Measurements from ENCODE around the gene SMS.

Gene SMS

GRCh38 chrX:21985332-21985777, 44.8 kb downstream of the SMS start:
- H3K27ac ChIP-seq: no peak overlapping the region
- TF ChIP-seq CTCF (conservative IDR thresholded peaks at IDR 0.05) (peak; percentile 87), ZFX (IDR thresholded peaks at IDR 0.05) (no peak)

GRCh38 chrX:21986596-21986995, 46.1 kb downstream of the SMS start:
- H3K27ac ChIP-seq: no peak overlapping the region
- no peak for TF ChIP-seq ZFX (IDR thresholded peaks at IDR 0.05)
- TF ChIP-seq CTCF (conservative IDR thresholded peaks at IDR 0.05): no peak

- TF ChIP-seq CTCF (conservative IDR thresholded peaks at IDR 0.05): no peak
- TF ChIP-seq ZFX (IDR thresholded peaks at IDR 0.05): no peak
- H3K27ac ChIP-seq: no peak overlapping the region
These were observed 48.9 kb downstream of the SMS start for GRCh38 chrX:21989384-21989783.

- H3K27ac ChIP-seq: no peak overlapping the region
- TF ChIP-seq ZFX (IDR thresholded peaks at IDR 0.05) (no peak), CTCF (conservative IDR thresholded peaks at IDR 0.05) (no peak)
These were observed 50.3 kb downstream of the SMS start for GRCh38 chrX:21990832-21991231.

- TF ChIP-seq CTCF (conservative IDR thresholded peaks at IDR 0.05) (no peak), ZFX (IDR thresholded peaks at IDR 0.05) (no peak)
- no peak overlapping the region for H3K27ac ChIP-seq
These were observed 51.0 kb downstream of the SMS start for GRCh38 chrX:21991504-21991903.

GRCh38 chrX:21993265-21993664, 52.8 kb downstream of the SMS start:
- H3K27ac ChIP-seq: no peak overlapping the region
- no peak for TF ChIP-seq CTCF (conservative IDR thresholded peaks at IDR 0.05)
- TF ChIP-seq ZFX (IDR thresholded peaks at IDR 0.05): no peak

GRCh38 chrX:21996872-21997455, 56.5 kb downstream of the SMS start:
- no peak overlapping the region for H3K27ac ChIP-seq

More at GRCh38 chrX:21996872-21997455, 56.5 kb downstream of the SMS start:
- no peak for TF ChIP-seq CTCF (conservative IDR thresholded peaks at IDR 0.05)
- no peak for TF ChIP-seq ZFX (IDR thresholded peaks at IDR 0.05)
